Thoracic aorta (tissue), 2 donors: ENCODE results near the gene CEP63. TPM values are rescaled to one million over a fixed set of nuclear protein-coding genes. Genes with fewer than 3 reads are reported as not detected.

Experiments used
- ATAC-seq: fragments of 150-250 bp; one replicate; pipeline ENCODE4 v1.8.0; 2017; ENCODE audit warnings: low read depth; ENCODE audit not compliant: insufficient number of reproducible peaks, low FRiP score
- DNase-seq: peaks from one replicate; pipeline ENCODE4 v3.0.0-alpha.2; 2020; ENCODE audit warnings: low spot score
- H3K27ac ChIP-seq, 2 donors: fragments of 200-600 bp; sonication (generic); 1 replicate in 1 of 2; 2 replicates in 1 of 2; pipeline ENCODE4 v1.5.1; 2016; ENCODE audit warnings: mild to moderate bottlenecking in 2 of 2, moderate library complexity in 2 of 2
- H3K27me3 ChIP-seq: fragments of 200-600 bp; sonication (generic); replicated peaks from 2 replicates; pipeline ENCODE4 v1.6.0; 2016; ENCODE audit warnings: mild to moderate bottlenecking; ENCODE audit not compliant: insufficient read depth
- H3K36me3 ChIP-seq: fragments of 200-600 bp; sonication (generic); one replicate; pipeline ENCODE4 v1.5.1; 2016
- H3K4me1 ChIP-seq, 2 donors: fragments of 200-600 bp; sonication (generic); 1 replicate in 1 of 2; 2 replicates in 1 of 2; pipeline versions ENCODE4 v1.5.1 to v1.6.0; 2016; ENCODE audit warnings: low read depth in 2 of 2, mild to moderate bottlenecking in 1 of 2; ENCODE audit not compliant: control insufficient read depth in 1 of 2
- H3K4me3 ChIP-seq: fragments of 200-600 bp; sonication (generic); 2 replicates; pipeline ENCODE4 v1.5.1; 2016; ENCODE audit warnings: mild to moderate bottlenecking
- H3K9me3 ChIP-seq: fragments of 200-600 bp; sonication (generic); 2 replicates; pipeline ENCODE4 v1.5.1; 2016
- CTCF ChIP-seq: fragments of 200-600 bp; sonication (generic); IDR thresholded peaks from one replicate; pipeline ENCODE4 v1.5.1; 2019; ENCODE audit warnings: antibody characterized with exemption
- total RNA-seq, 2 donors: library from RNA; depleted of rRNA; stranded (reverse); fragments of >200 nt; gene quantifications; one replicate each; pipeline versions ENCODE4 v1.1.0 to v1.2.3, GENCODE V29; 2016

CEP63 gene
- total RNA-seq, 2 donors from 2014 or later = 20.4 to 28.3 TPM

DNA sequence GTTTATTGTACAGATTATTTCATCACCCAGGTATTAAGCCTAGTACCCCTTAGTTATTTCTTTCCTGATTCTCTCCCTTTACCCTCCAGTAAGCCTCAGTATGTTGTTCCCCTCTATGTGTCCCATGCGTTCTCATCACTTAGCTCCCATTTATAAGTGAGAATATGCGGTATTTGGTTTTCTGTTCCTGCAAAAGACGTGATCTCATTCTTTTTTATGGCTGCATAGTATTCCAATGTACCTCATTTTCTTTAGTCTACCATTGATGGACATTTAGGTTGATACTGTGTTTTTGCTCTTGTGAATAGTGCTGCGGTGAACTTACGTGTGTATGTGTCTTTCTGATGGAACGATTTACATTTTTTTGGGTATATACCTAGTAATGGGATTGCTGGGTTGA is 36.7 kb downstream of the CEP63 start:
- Histone ChIP-seq H3K4me1 (peaks cover 0 to 2% of the 10 kb centered on the region in 2 donors), H3K36me3 (no peaks in the 10 kb centered on the region), H3K9me3 (peaks cover 25% of the 10 kb centered on the region), H3K27me3 (no peaks in the 10 kb centered on the region), H3K27ac (no peak overlapping the region), H3K4me3 (no peak overlapping the region)
- DNase-seq (no peak), ATAC-seq (no peak)
- no peak for TF ChIP-seq CTCF

- ATAC-seq = no peak
Measured at GRCh38 chr3:134525293-134525692, 39.4 kb downstream of the CEP63 start.

GRCh38 chr3:134526319-134526718 is 40.5 kb downstream of the CEP63 start:
- no peaks in the 10 kb centered on the region for H3K27me3 ChIP-seq
- H3K9me3 ChIP-seq = peaks cover 25% of the 10 kb centered on the region
- no peak overlapping the region for H3K27ac ChIP-seq
- ATAC-seq = no peak
- TF ChIP-seq CTCF = no peak
- no peak for DNase-seq
- no peak overlapping the region for H3K4me3 ChIP-seq
- no peaks in the 10 kb centered on the region for H3K4me1 ChIP-seq
- no peaks in the 10 kb centered on the region for H3K36me3 ChIP-seq

More at GRCh38 chr3:134525293-134525692, 39.4 kb downstream of the CEP63 start:
- Histone ChIP-seq H3K4me1 (no peaks in the 10 kb centered on the region), H3K9me3 (peaks cover 25% of the 10 kb centered on the region), H3K27ac (no peak overlapping the region), H3K27me3 (no peaks in the 10 kb centered on the region), H3K36me3 (no peaks in the 10 kb centered on the region), H3K4me3 (no peak overlapping the region)
- no peak for DNase-seq
- TF ChIP-seq CTCF = no peak

DNA sequence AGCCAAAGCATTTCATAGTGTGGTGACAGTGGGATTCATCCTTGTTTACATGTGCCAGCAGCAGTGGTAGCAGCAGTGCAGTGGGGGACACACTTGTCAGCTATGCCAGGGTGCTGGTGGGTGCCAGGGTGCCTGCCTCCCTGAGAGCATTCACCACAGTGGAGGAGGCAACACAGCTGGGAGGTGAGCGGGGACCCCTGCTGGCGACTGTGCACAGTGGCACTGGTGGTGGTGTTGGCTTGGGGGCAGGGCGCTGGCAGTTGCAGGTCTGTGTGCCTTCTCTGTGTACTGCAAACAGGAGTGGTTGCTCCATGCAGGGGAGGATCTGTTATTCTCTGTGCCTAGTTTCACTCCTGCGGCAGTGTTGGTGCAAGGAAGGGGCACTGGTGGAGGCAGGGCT is 41.2 kb downstream of the CEP63 start:
- no peaks in the 10 kb centered on the region for H3K36me3 ChIP-seq
- no peak for DNase-seq
- no peaks in the 10 kb centered on the region for H3K4me1 ChIP-seq
- no peaks in the 10 kb centered on the region for H3K27me3 ChIP-seq
- no peak overlapping the region for H3K27ac ChIP-seq
- TF ChIP-seq CTCF = no peak
- no peak for ATAC-seq
- peaks cover 25% of the 10 kb centered on the region for H3K9me3 ChIP-seq
- H3K4me3 ChIP-seq = no peak overlapping the region

DNA sequence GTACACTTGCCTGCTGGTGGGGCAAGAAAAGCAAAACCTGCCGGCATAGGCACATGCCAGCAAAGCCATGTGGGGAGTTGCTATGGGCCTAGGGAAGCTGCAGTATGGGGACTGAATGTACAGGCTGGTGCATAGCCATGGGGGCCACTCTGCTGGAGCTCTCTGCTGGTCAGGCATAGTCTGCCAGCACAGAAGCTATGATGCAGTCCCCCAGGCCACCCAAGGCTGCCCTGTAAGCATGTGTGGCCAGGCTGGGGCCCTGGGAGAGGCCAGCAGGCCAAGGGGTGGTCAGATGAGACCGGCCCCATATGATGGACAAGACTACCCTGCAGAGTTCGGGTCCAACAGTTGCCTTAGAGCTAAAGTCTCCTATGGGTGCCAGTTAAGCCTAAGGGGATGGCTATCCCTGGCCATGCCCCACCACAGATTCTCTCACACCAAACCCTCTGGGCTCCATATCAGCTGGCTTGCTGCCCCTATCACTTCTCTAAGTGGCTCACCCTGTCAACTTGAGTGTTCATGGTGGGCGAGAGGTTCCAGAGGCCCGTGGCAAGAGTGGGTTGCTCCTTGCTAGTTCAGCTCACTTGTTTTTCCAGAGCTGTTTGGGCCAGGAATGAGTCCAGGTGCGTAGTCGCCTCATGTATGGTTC is 41.8 kb downstream of the CEP63 start:
- no peak overlapping the region for H3K27ac ChIP-seq
- ATAC-seq = no peak
- DNase-seq = no peak
- no peaks in the 10 kb centered on the region for H3K36me3 ChIP-seq
- no peak overlapping the region for H3K4me3 ChIP-seq
- peaks cover 24% of the 10 kb centered on the region for H3K9me3 ChIP-seq
- no peaks in the 10 kb centered on the region for H3K27me3 ChIP-seq
- no peaks in the 10 kb centered on the region for H3K4me1 ChIP-seq
- no peak for TF ChIP-seq CTCF
